HCT116 (cell line): ENCODE data around the gene KRTAP5-5.

ENCODE experiments used
- CEBPB ChIP-seq: IDR thresholded peaks from 2 replicates; pipeline ENCODE4 v1.6.1; 2012; ENCODE audit warnings: low read depth
- EGR1 ChIP-seq: IDR thresholded peaks from 2 replicates; pipeline ENCODE4 v1.6.1; 2012; ENCODE audit warnings: low read depth
- EZH2 ChIP-seq: fragments of 200-600 bp; sonication (generic); IDR thresholded peaks from 2 replicates; pipeline ENCODE4 v1.6.1; 2017; ENCODE audit warnings: antibody characterized with exemption, mixed run types
- EZH2phosphoT487 ChIP-seq: fragments of 200-600 bp; IDR thresholded peaks from 2 replicates; pipeline ENCODE4 v1.6.1; 2018; ENCODE audit warnings: antibody characterized with exemption, borderline replicate concordance
- POLR2A ChIP-seq: IDR thresholded peaks from 2 replicates; pipeline ENCODE4 v1.7.0; 2011; ENCODE audit warnings: borderline replicate concordance; ENCODE audit not compliant: insufficient read depth, insufficient read length; ENCODE audit errors: extremely low read depth
- POLR2AphosphoS5 ChIP-seq: IDR thresholded peaks from 2 replicates; pipeline ENCODE4 v1.6.1; 2011; ENCODE audit warnings: mild to moderate bottlenecking, low read depth, low read length, moderate library complexity
- RAD21 ChIP-seq: IDR thresholded peaks from 2 replicates; pipeline ENCODE4 v1.6.1; 2012; ENCODE audit warnings: low read depth, mild to moderate bottlenecking
- SIN3A ChIP-seq: IDR thresholded peaks from 2 replicates; pipeline ENCODE4 v1.6.1; 2012; ENCODE audit warnings: low read depth
- TF ChIP-seq, protein P1 (sequence below), 3 experiments: fragments of 200-600 bp in 1 of 3; sonication (generic) in 1 of 3; IDR thresholded peaks in 2 of 3; conservative IDR thresholded peaks in 1 of 3; 2 replicates each; pipeline ENCODE4 v1.5.1; 2012 to 2017; ENCODE audit warnings: low read depth in 2 of 3, low read length in 2 of 3, antibody characterized with exemption in 1 of 3, borderline replicate concordance in 1 of 3, control low read depth in 1 of 3, mild to moderate bottlenecking in 1 of 3, mixed read lengths in 1 of 3, mixed run types in 1 of 3, moderate library complexity in 1 of 3; ENCODE audit not compliant: insufficient read depth in 1 of 3
- TF ChIP-seq, protein P2 (sequence below): IDR thresholded peaks from 2 replicates; pipeline ENCODE4 v1.6.1; 2012; ENCODE audit warnings: low read depth
- TF ChIP-seq, protein P3 (sequence below): IDR thresholded peaks from 2 replicates; pipeline ENCODE4 v1.6.1; 2011; ENCODE audit warnings: mild to moderate bottlenecking, low read length, moderate library complexity; ENCODE audit not compliant: insufficient replicate concordance; ENCODE audit errors: extremely low read depth
- TF ChIP-seq, protein P4 (sequence below): IDR thresholded peaks from 2 replicates; pipeline ENCODE4 v1.6.1; 2012

DNA sequence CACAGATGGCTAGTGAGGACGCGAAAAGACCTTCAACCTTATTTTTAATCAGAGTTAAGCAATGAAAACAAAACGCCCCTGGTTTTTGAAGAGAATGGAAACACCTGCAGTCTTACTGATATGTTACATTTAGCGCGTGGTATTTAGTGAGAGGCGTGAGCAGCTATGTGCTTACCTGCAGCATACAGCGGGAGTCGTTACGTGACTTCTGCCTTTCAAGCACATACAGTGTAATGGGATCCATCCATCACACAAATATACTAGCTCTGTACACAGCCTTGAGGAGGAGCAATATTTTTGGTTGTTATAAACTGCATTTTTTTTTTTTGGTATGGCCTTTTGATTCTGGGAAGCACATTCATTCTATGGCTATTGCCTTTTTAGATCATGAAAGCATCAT, 36.9 kb upstream of the KRTAP5-5 start:
- TF ChIP-seq EZH2 (no peak), EGR1 (no peak), POLR2AphosphoS5 (no peak), SIN3A (no peak), POLR2A (no peak), CEBPB (no peak), RAD21 (no peak), EZH2phosphoT487 (no peak)
- TF ChIP-seq, protein P1, sequence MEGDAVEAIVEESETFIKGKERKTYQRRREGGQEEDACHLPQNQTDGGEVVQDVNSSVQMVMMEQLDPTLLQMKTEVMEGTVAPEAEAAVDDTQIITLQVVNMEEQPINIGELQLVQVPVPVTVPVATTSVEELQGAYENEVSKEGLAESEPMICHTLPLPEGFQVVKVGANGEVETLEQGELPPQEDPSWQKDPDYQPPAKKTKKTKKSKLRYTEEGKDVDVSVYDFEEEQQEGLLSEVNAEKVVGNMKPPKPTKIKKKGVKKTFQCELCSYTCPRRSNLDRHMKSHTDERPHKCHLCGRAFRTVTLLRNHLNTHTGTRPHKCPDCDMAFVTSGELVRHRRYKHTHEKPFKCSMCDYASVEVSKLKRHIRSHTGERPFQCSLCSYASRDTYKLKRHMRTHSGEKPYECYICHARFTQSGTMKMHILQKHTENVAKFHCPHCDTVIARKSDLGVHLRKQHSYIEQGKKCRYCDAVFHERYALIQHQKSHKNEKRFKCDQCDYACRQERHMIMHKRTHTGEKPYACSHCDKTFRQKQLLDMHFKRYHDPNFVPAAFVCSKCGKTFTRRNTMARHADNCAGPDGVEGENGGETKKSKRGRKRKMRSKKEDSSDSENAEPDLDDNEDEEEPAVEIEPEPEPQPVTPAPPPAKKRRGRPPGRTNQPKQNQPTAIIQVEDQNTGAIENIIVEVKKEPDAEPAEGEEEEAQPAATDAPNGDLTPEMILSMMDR (IDR thresholded peaks at IDR 0.05 in 2 of 3, conservative IDR thresholded peaks at IDR 0.05 in 1 of 3; ENCODE audit: borderline replicate concordance in 1 of 3, insufficient read depth in 1 of 3, low read depth in 2 of 3, low read length in 2 of 3) = no peak
- TF ChIP-seq, protein P2, sequence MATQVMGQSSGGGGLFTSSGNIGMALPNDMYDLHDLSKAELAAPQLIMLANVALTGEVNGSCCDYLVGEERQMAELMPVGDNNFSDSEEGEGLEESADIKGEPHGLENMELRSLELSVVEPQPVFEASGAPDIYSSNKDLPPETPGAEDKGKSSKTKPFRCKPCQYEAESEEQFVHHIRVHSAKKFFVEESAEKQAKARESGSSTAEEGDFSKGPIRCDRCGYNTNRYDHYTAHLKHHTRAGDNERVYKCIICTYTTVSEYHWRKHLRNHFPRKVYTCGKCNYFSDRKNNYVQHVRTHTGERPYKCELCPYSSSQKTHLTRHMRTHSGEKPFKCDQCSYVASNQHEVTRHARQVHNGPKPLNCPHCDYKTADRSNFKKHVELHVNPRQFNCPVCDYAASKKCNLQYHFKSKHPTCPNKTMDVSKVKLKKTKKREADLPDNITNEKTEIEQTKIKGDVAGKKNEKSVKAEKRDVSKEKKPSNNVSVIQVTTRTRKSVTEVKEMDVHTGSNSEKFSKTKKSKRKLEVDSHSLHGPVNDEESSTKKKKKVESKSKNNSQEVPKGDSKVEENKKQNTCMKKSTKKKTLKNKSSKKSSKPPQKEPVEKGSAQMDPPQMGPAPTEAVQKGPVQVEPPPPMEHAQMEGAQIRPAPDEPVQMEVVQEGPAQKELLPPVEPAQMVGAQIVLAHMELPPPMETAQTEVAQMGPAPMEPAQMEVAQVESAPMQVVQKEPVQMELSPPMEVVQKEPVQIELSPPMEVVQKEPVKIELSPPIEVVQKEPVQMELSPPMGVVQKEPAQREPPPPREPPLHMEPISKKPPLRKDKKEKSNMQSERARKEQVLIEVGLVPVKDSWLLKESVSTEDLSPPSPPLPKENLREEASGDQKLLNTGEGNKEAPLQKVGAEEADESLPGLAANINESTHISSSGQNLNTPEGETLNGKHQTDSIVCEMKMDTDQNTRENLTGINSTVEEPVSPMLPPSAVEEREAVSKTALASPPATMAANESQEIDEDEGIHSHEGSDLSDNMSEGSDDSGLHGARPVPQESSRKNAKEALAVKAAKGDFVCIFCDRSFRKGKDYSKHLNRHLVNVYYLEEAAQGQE = no peak
- TF ChIP-seq, protein P3, sequence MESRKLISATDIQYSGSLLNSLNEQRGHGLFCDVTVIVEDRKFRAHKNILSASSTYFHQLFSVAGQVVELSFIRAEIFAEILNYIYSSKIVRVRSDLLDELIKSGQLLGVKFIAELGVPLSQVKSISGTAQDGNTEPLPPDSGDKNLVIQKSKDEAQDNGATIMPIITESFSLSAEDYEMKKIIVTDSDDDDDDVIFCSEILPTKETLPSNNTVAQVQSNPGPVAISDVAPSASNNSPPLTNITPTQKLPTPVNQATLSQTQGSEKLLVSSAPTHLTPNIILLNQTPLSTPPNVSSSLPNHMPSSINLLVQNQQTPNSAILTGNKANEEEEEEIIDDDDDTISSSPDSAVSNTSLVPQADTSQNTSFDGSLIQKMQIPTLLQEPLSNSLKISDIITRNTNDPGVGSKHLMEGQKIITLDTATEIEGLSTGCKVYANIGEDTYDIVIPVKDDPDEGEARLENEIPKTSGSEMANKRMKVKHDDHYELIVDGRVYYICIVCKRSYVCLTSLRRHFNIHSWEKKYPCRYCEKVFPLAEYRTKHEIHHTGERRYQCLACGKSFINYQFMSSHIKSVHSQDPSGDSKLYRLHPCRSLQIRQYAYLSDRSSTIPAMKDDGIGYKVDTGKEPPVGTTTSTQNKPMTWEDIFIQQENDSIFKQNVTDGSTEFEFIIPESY = no peak
- TF ChIP-seq, protein P4, sequence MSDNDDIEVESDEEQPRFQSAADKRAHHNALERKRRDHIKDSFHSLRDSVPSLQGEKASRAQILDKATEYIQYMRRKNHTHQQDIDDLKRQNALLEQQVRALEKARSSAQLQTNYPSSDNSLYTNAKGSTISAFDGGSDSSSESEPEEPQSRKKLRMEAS = no peak
